ENCODE results near the gene BCLAF1.

The BCLAF1 gene

GRCh38 chr6:136254851-136255466 lies 34.7 kb downstream of the BCLAF1 start:
- no peak for TF ChIP-seq CTCF (IDR thresholded peaks at IDR 0.05; ENCODE audit: extremely low read depth, insufficient read depth, missing control alignments)
- DNase-seq (ENCODE audit: low spot score): no peak
- in situ Hi-C loops (cut with MboI; ENCODE audit: low pct_unique_long_range_greater_than_20kb, low sequenced_read_pairs, unreplicated experiment): no loop called here

GRCh38 chr6:136253734-136254133 lies 35.9 kb downstream of the BCLAF1 start:
- DNase-seq (ENCODE audit: low spot score): no peak
- TF ChIP-seq CTCF (IDR thresholded peaks at IDR 0.05; ENCODE audit: extremely low read depth, insufficient read depth, missing control alignments): no peak
- in situ Hi-C loops (cut with MboI; ENCODE audit: low pct_unique_long_range_greater_than_20kb, low sequenced_read_pairs, unreplicated experiment): no loop called here

- no peak for DNase-seq (ENCODE audit: low spot score)
- no peak for TF ChIP-seq CTCF (IDR thresholded peaks at IDR 0.05; ENCODE audit: extremely low read depth, insufficient read depth, missing control alignments)
- in situ Hi-C loops (cut with MboI; ENCODE audit: low pct_unique_long_range_greater_than_20kb, low sequenced_read_pairs, unreplicated experiment): no loop called here
Observed at GRCh38 chr6:136252441-136252840, 37.2 kb downstream of the BCLAF1 start.

- no peak for DNase-seq (ENCODE audit: low spot score)
- no peak for TF ChIP-seq CTCF (IDR thresholded peaks at IDR 0.05; ENCODE audit: extremely low read depth, insufficient read depth, missing control alignments)
- in situ Hi-C loops (cut with MboI; ENCODE audit: low pct_unique_long_range_greater_than_20kb, low sequenced_read_pairs, unreplicated experiment): no loop called here
Observed at GRCh38 chr6:136251394-136251793, 38.3 kb downstream of the BCLAF1 start.

- in situ Hi-C loops (cut with MboI; ENCODE audit: low pct_unique_long_range_greater_than_20kb, low sequenced_read_pairs, unreplicated experiment): no loop called here
- DNase-seq (ENCODE audit: low spot score): no peak
- TF ChIP-seq CTCF (IDR thresholded peaks at IDR 0.05; ENCODE audit: extremely low read depth, insufficient read depth, missing control alignments): no peak
Observed at GRCh38 chr6:136250686-136251008, 39.0 kb downstream of the BCLAF1 start.

- in situ Hi-C loops (cut with MboI; ENCODE audit: low pct_unique_long_range_greater_than_20kb, low sequenced_read_pairs, unreplicated experiment): no loop called here
- no peak for TF ChIP-seq CTCF (IDR thresholded peaks at IDR 0.05; ENCODE audit: extremely low read depth, insufficient read depth, missing control alignments)
- DNase-seq (ENCODE audit: low spot score): peak; percentile 92
Observed at GRCh38 chr6:136249811-136250685, 39.6 kb downstream of the BCLAF1 start, which contains the start of gene MTFR2. TSS of gene MTFR2 (minus strand) at chr6:136250311. CDS start at chr6:136249099, 1,212 bp downstream.
